Naive thymus-derived CD8-positive, alpha-beta T cell (primary cell): ENCODE measurements around the gene MROH7. TPM values are rescaled to one million over a fixed set of nuclear protein-coding genes. Genes with fewer than 3 reads are reported as not detected.

Experiments
- ATAC-seq, 2 donors: fragments of 150-1000 bp; cut with Tn5 transposase in 1 of 2; sonication (Bioruptor Pico), chemical (Tn5 transposase) in 1 of 2; 1 replicate in 1 of 2; 2 replicates in 1 of 2; pipeline ENCODE4 v1.10.0; 2021; ENCODE audit warnings: mild to moderate bottlenecking in 2 of 2, moderate library complexity in 2 of 2
- POLR2A ChIA-PET: fragments of 350-600 bp; sonication (Branson Sonifier 250); formaldehyde crosslinking; loops from one replicate; lab custom pipeline; 2021; ENCODE audit warnings: antibody characterized with exemption; lab: Charles Lee
- DNase-seq, 10 donors: peaks; one replicate each; pipeline versions ENCODE4 v3.0.0 to v3.0.0-alpha.2; 2020 to 2022
- H3K27ac Mint-ChIP-seq, 10 donors: one replicate each; pipeline ENCODE4 v1.8.0; 2020 to 2022; ENCODE audit warnings: mild to moderate bottlenecking in 10 of 10, mixed read lengths in 10 of 10, moderate library complexity in 4 of 10, inconsistent platforms in 1 of 10
- H3K27me3 Mint-ChIP-seq, 5 donors: one replicate each; pipeline ENCODE4 v1.8.0; 2021 to 2022; ENCODE audit warnings: mixed read lengths in 5 of 5
- H3K36me3 Mint-ChIP-seq, 3 donors: one replicate each; pipeline ENCODE4 v1.8.0; 2020 to 2022; ENCODE audit warnings: mixed read lengths in 3 of 3, mild to moderate bottlenecking in 2 of 3, inconsistent platforms in 1 of 3
- H3K4me1 Mint-ChIP-seq, 4 donors: one replicate each; pipeline ENCODE4 v1.8.0; 2021 to 2022; ENCODE audit warnings: mixed read lengths in 4 of 4
- H3K4me3 Mint-ChIP-seq, 10 donors: one replicate each; pipeline ENCODE4 v1.8.0; 2020 to 2022; ENCODE audit warnings: mild to moderate bottlenecking in 10 of 10, mixed read lengths in 10 of 10, moderate library complexity in 6 of 10, inconsistent platforms in 1 of 10
- H3K9me3 Mint-ChIP-seq, 9 donors: one replicate each; pipeline ENCODE4 v1.8.0; 2020 to 2022; ENCODE audit warnings: mixed read lengths in 9 of 9, mild to moderate bottlenecking in 3 of 9, inconsistent platforms in 1 of 9, moderate library complexity in 1 of 9
- polyA plus RNA-seq, 3 donors: library from polyadenylated mRNA; unstranded; fragments of 300-500 nt; fragmentation: Illumina TruSeq; gene quantifications; one replicate each; pipeline ENCODE4 v1.2.3, GENCODE V29; 2021
- total RNA-seq, 8 experiments: library from RNA in 2 of 8; stranded (reverse) in 2 of 8; gene quantifications; one replicate each; pipeline ENCODE4 v1.2.3 and lab custom pipeline; 2021 to 2026

MROH7 gene
- total and polyA plus RNA-seq, 5 experiments from 2014 or later = 0.18 TPM; not detected in 4

DNA sequence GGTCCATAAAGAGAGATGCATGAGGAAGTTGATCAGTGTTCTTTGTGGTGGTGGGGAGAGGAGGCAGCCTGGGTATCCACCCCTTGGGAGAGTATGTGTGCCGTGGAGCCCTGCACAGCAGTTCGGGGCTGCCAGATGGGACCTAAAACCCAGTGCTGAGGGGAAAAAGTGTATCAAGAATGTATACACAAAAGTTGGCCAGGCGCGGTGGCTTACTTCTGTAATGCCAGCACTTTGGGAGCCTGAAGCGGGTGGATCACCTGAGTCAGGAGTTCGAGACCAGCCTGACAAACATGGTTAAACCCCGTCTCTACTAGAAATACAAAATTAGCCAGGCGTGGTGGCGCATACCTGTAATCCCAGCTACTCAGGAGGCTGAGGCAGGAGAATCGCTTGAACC, 70.0 kb downstream of the MROH7 start:
- DNase-seq (no peak), ATAC-seq (no peak)
- Mint-ChIP-seq H3K4me3 (no peak overlapping the region), H3K27me3 (peaks cover 3 to 16% (median 9%) of the 10 kb centered on the region in 5 donors), H3K36me3 (peaks cover 0 to 2% (median 0%) of the 10 kb centered on the region in 3 donors), H3K27ac (peak overlapping the region in 1 of 10 donors; percentile 19), H3K9me3 (peaks cover 0 to 2% (median 0%) of the 10 kb centered on the region in 9 donors), H3K4me1 (peaks cover 8 to 19% (median 16%) of the 10 kb centered on the region in 4 donors)
- POLR2A ChIA-PET = no interaction called here

DNA sequence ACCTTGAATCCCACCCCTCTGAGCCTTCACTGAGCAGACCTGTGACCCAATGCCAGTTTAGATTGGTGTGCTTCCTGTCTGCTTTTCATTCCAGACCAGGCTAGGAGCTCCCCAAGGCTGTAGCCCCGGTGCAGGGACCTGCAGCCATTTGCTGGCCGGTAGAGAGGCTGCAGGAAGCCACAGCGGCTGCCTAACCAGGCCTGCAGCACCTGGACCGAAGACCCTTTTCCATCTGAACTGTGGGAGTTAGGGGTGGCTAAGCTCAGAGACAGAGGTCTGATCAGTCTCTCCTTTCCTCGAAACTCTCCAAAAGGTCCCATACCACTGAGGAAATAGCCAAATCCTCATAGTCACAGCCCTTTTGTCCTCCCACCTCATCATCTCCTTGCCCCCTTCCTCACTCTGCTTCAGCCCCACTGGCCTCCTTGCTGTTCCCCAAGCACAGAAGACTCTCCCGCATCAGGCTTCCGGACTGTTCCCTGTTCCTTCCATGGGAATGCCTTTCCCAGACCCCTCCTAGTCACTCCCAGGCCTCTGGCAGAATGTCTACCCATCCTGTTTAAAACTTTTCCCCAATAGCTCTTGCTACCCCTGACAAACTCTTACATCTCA, 73.4 kb downstream of the MROH7 start:
- DNase-seq (no peak), ATAC-seq (no peak)
- H3K27ac Mint-ChIP-seq = peak overlapping the region; percentile 11 to 95 (median 90)
- peaks cover 15 to 42% (median 37%) of the 10 kb centered on the region in 4 donors for H3K4me1 Mint-ChIP-seq
- no peaks in the 10 kb centered on the region for H3K27me3 Mint-ChIP-seq
- H3K36me3 Mint-ChIP-seq = peaks cover 0 to 22% (median 5%) of the 10 kb centered on the region in 3 donors
- H3K9me3 Mint-ChIP-seq = peaks cover 0 to 2% (median 0%) of the 10 kb centered on the region in 9 donors
- POLR2A ChIA-PET = interaction anchor here (0.6 to 2.3 kb wide), 5 partner anchors 10 to 513 kb away, joined by 3 to 10 read pairs (median 7); partner anchors contain the start of genes PARS2 and TTC22
- H3K4me3 Mint-ChIP-seq = peak overlapping the region; percentile 75 to 96 (median 88)

DNA sequence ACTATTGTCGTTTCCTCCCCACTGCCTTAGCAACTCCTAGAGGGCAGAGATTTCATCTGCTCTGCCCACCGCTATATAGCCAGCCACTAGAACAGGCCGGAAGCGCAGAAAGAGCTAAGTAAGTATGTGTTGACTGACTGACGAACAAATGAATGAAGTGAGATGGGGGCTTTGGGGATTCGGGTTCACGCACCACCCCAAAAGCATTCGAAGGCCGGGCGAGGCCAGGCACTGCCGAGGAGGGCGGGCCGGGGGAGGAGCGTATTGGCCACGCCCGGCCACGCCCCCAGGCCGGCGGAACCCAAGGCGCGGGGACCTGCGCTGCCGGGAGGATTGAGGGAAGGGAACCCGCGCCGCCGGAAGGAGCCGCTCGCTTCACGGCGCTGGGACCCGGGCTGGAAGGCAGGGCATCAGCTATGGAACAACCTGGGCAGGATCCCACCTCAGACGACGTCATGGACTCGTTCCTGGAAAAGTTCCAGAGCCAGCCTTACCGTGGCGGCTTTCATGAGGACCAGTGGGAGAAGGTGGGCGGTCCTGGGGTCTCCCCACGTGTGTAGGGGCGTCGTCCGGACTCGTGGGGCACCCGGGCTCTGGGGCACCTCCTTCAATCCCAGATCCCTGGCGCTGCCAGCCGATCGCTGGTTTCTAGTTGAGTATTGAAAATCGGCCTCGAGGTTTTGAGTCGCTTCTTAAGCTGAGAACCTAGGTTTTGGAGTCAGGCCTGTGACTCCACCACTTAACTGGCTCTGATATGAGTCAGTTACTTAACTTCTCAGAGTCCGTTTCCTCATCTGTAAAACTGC, 74.1 kb downstream of the MROH7 start, which contains the start of gene TTC4:
Gene TTC4, plus strand, starts transcription at position 369 of the 806 bp plus-strand sequence. Its CDS starts 48 bp downstream, at position 417.
- H3K9me3 Mint-ChIP-seq = no peaks in the 10 kb centered on the region
- H3K36me3 Mint-ChIP-seq = peaks cover 0 to 24% (median 5%) of the 10 kb centered on the region in 3 donors
- ATAC-seq = peak; percentile 96 to 97
- H3K4me3 Mint-ChIP-seq = peak within 1 kb of the TSS; percentile 75 to 96 (median 88)
- no peaks in the 10 kb centered on the region for H3K27me3 Mint-ChIP-seq
- peak within 1 kb of the TSS; percentile 11 to 95 (median 90) for H3K27ac Mint-ChIP-seq
- DNase-seq = peak; percentile 68 to 89 (median 84)
- POLR2A ChIA-PET = interaction anchor here (0.9 to 2.3 kb wide), 4 partner anchors 11 to 663 kb away, joined by 3 to 10 read pairs (median 8); partner anchors contain the start of genes PARS2, TCEANC2, TMEM59 and TTC22
- H3K4me1 Mint-ChIP-seq = peaks cover 15 to 42% (median 38%) of the 10 kb centered on the region in 4 donors

DNA sequence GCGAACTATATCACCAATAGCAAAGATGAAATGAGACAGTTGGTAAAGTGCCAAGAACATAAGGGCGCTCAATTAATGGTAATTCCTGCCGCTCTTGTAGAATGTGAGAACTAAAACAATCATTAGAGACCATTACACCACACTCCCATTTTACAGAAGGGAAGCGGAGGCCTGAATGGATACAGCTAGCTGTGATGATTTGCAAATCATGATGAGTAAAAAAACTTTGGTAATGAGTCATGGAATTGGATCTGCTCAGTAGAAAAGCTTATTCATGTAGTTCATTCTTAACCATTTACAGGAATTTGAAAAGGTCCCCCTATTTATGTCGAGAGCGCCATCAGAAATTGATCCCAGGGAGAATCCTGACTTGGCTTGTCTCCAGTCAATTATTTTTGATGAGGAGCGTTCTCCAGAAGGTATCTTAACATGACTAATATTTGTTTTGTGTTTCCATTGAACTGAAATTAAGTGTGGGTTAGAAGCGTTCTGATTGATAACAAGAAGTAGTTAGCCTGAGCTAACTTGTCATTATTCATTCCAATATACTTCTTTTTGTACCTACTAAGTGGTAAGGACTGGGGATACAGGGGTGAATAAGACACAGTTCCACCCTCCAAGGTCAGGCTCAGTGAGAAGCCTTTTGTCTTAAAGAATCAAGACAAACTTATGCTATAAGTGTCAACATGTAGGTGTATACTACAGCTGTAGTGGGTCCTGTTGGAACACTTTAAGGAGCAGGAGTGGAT, 74.9 kb downstream of the MROH7 start:
- H3K36me3 Mint-ChIP-seq = peaks cover 0 to 30% (median 5%) of the 10 kb centered on the region in 3 donors

DNA sequence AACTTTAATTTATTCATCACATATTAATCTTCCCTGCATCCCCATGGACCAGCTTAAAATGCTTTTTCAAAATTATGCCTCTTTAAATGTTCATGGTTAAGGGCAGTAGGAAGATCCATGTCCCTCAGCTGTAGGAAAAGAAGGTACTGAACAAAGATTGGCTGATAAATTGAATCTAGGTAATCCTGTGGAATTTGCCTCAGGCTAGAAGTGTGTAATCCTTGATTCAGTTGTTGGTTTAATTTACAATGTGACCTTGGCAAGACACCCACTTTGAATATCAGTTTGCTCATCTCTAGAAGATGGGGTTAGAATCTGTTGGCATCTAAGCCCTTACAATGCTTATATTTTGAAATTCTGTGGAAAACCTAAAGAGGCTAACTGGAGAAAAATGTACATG, 80.1 kb downstream of the MROH7 start:
- H3K9me3 Mint-ChIP-seq = peaks cover 0 to 13% (median 0%) of the 10 kb centered on the region in 9 donors
- H3K27ac Mint-ChIP-seq = no peak overlapping the region
- ATAC-seq = no peak
- H3K27me3 Mint-ChIP-seq = no peaks in the 10 kb centered on the region
- H3K4me1 Mint-ChIP-seq = peaks cover 9 to 22% (median 19%) of the 10 kb centered on the region in 4 donors
- H3K36me3 Mint-ChIP-seq = peaks cover 28 to 83% (median 43%) of the 10 kb centered on the region in 3 donors
- POLR2A ChIA-PET = interaction anchor here (0.7 kb wide), 1 partner anchor 9 kb away, joined by 4 read pairs; no protein-coding TSS in a partner anchor
- no peak overlapping the region for H3K4me3 Mint-ChIP-seq
- DNase-seq = no peak

More for the DNA sequence above, 74.9 kb downstream of the MROH7 start:
- H3K27me3 Mint-ChIP-seq = no peaks in the 10 kb centered on the region
- peaks cover 15 to 42% (median 38%) of the 10 kb centered on the region in 4 donors for H3K4me1 Mint-ChIP-seq
- peak overlapping the region; percentile 75 to 96 (median 88) for H3K4me3 Mint-ChIP-seq
- ATAC-seq (no peak), DNase-seq (no peak)
- peak overlapping the region; percentile 10 to 95 (median 89) for H3K27ac Mint-ChIP-seq
- POLR2A ChIA-PET = interaction anchor here (0.9 to 2.3 kb wide), 4 partner anchors 12 to 663 kb away, joined by 3 to 10 read pairs (median 8); partner anchors contain the start of genes PARS2, TCEANC2, TMEM59 and TTC22
- H3K9me3 Mint-ChIP-seq = no peaks in the 10 kb centered on the region

DNA sequence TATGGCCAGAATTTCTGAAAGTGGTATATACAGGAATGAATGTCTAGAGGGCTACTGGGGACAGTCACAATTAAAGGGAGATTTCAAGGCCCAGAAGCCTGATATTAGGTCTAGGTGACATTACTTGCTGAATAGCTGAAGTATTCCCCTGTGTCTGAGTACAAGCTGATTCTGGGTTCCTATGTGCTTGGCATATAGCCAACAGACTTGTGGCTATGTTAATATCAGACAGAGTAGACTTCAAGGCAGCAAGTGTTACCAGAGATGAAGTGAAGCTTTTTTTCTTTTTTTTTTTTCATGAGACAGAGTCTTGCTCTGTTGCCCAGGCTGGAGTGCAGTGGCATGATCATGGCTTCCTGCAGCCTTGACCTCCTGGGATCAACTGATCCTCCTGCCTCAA, 82.4 kb downstream of the MROH7 start:
- Mint-ChIP-seq H3K4me1 (peaks cover 4 to 7% (median 5%) of the 10 kb centered on the region in 4 donors), H3K9me3 (peaks cover 0 to 13% (median 0%) of the 10 kb centered on the region in 9 donors)

DNA sequence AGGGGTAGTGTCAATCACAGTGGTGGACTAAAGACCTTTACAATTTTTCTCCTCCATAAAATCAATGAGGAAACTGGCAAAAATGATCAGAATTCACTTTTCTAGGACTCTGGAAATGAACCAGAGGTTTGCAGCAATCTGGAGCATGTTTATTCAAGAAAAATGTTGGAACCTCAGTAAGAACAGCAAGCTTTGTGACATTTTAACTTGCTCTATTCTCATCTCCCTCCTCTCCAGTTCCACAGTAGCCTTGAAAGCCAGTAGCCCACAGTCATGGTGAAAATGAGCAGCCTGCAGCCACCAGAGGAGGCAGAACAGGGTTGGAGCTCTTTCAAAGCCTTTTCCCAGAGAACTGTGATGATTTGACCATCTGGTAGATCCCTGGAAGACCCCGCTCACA, 83.2 kb downstream of the MROH7 start:
- no peaks in the 10 kb centered on the region for H3K27me3 Mint-ChIP-seq
- H3K9me3 Mint-ChIP-seq = peaks cover 0 to 13% (median 0%) of the 10 kb centered on the region in 9 donors
- ATAC-seq = no peak
- no peak overlapping the region for H3K4me3 Mint-ChIP-seq
- no peak for DNase-seq
- H3K4me1 Mint-ChIP-seq = peaks cover 0 to 5% (median under 1%) of the 10 kb centered on the region in 4 donors
- no peak overlapping the region for H3K27ac Mint-ChIP-seq
- POLR2A ChIA-PET = no interaction called here
- peaks cover 32 to 94% (median 43%) of the 10 kb centered on the region in 3 donors for H3K36me3 Mint-ChIP-seq

More for the DNA sequence above, 82.4 kb downstream of the MROH7 start:
- DNase-seq = no peak
- ATAC-seq = no peak
- H3K27ac Mint-ChIP-seq = no peak overlapping the region
- no peak overlapping the region for H3K4me3 Mint-ChIP-seq
- H3K27me3 Mint-ChIP-seq = no peaks in the 10 kb centered on the region
- H3K36me3 Mint-ChIP-seq = peaks cover 32 to 91% (median 44%) of the 10 kb centered on the region in 3 donors
- POLR2A ChIA-PET = no interaction called here

DNA sequence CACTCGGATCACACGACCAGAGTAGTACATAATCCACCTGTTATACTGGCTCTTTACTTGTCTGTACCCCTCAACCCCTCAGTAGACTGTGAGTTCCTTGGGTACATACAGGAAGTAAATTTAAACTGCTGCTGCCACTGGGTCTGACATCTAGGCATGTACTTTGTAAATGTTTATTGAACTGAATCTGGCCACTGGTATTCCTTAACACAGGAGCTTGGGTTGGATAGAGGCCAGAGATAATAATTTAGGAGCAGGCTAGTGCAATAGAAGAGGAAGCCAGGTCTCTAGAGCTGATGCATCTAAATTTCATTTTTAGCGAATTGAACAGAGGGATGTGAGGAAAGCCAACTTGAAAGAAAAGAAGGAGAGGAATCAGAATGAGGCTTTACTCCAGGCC, 86.4 kb downstream of the MROH7 start:
- Mint-ChIP-seq H3K36me3 (peaks cover 37 to 92% (median 40%) of the 10 kb centered on the region in 3 donors), H3K27ac (peak overlapping the region in 3 of 10 donors; percentile 0 to 20 (median 15))
- ATAC-seq = no peak

DNA sequence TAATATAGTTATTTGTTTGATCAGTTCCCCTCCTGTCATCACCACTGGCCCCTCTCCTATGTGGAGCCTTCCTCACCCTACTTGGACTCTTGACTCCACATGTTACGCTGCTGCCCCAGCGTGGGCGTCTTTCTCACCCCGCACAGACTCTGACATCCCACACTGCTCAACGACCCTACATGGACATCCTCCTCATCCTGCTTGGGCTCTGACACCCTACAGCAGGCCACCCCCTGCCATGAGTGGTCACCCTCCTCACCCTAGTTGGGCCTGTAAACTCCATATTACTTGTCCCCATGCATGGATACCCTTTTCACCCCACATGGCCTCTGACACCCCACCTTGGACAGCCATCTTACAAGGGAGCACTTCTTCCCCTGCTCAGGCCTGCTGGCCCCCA, 95.1 kb downstream of the MROH7 start:
- Mint-ChIP-seq H3K9me3 (no peaks in the 10 kb centered on the region), H3K4me1 (peaks cover 0 to 13% (median 7%) of the 10 kb centered on the region in 4 donors), H3K4me3 (no peak overlapping the region), H3K36me3 (peaks cover 0 to 87% (median 13%) of the 10 kb centered on the region in 3 donors), H3K27ac (peak overlapping the region in 4 of 10 donors; percentile 8 to 88 (median 45)), H3K27me3 (no peaks in the 10 kb centered on the region)
- ATAC-seq = no peak
- no peak for DNase-seq
- POLR2A ChIA-PET = no interaction called here

More for the DNA sequence above, 86.4 kb downstream of the MROH7 start:
- Mint-ChIP-seq H3K4me3 (no peak overlapping the region), H3K27me3 (no peaks in the 10 kb centered on the region), H3K4me1 (peaks cover 0 to 12% (median 0%) of the 10 kb centered on the region in 4 donors), H3K9me3 (peaks cover 0 to 13% (median 0%) of the 10 kb centered on the region in 9 donors)
- DNase-seq = no peak
- POLR2A ChIA-PET = no interaction called here

DNA sequence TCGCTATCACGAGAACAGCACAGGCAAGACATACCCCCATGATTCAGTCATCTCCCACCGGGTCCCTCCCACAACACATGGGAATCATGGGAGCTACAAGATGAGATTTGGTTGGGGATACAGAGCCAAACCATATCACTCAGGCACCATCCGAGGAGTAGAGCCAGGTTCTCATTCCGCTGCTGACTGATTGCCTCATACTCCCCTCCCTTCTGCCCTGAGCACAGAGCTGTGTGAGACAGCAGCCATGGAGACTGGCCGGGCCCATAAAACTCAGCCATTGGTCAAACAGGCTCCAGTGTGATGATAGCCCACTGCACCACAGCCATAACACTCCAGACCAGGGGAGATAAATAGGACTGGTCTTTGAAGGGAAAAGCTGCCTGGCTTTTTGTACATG, 96.7 kb downstream of the MROH7 start:
- peak overlapping the region in 2 of 10 donors; percentile 27 to 28 for H3K27ac Mint-ChIP-seq

DNA sequence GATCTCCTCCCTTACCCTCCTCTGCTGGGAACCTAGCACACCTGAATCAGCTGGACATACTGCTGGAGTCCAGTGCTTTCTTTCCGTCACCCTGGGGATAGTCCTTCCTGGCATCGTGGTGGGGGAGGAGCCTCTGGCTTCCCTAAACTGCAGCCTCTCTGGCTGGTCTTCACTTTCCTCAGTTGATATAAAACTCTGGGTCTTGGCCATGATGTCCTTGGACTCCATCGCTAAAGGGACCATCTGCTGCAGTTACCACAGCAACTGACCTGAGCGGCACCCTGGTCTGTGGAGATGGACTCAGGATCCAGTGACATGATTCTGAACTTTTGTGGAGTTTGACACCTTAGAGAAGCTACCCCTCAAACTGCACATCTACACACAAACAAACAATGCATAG, 99.9 kb downstream of the MROH7 start:
- no peak overlapping the region for H3K4me3 Mint-ChIP-seq
- ATAC-seq (no peak), DNase-seq (no peak)
- H3K27ac Mint-ChIP-seq = peak overlapping the region in 2 of 10 donors; percentile 36 to 40
- H3K27me3 Mint-ChIP-seq = no peaks in the 10 kb centered on the region
- POLR2A ChIA-PET = no interaction called here
- H3K36me3 Mint-ChIP-seq = peaks cover 0 to 67% (median 9%) of the 10 kb centered on the region in 3 donors
- H3K9me3 Mint-ChIP-seq = no peaks in the 10 kb centered on the region
- peaks cover 0 to 5% (median 3%) of the 10 kb centered on the region in 4 donors for H3K4me1 Mint-ChIP-seq

More for the DNA sequence above, 96.7 kb downstream of the MROH7 start:
- Mint-ChIP-seq H3K36me3 (peaks cover 0 to 95% (median 13%) of the 10 kb centered on the region in 3 donors), H3K4me3 (no peak overlapping the region), H3K9me3 (no peaks in the 10 kb centered on the region), H3K4me1 (peaks cover 0 to 13% (median 7%) of the 10 kb centered on the region in 4 donors), H3K27me3 (no peaks in the 10 kb centered on the region)
- ATAC-seq = no peak
- POLR2A ChIA-PET = interaction anchor here (0.6 kb wide), 1 partner anchor 548 kb away, joined by 3 read pairs; no protein-coding TSS in a partner anchor
- DNase-seq = no peak
